Liver (tissue), 9 donors: ENCODE results near the gene TEAD2. TPM values are rescaled to one million over a fixed set of nuclear protein-coding genes. Genes with fewer than 3 reads are reported as not detected.
A peak's percentile ranks its signal among the peaks of the same experiment; 100 is the strongest.

Experiments used
- DNase-seq: peaks from one replicate; pipeline ENCODE4 v3.0.0-alpha.2; 2017; ENCODE audit warnings: low spot score
- H3K27ac ChIP-seq, 2 donors: one replicate each; pipeline ENCODE4 v1.7.0; 2013; ENCODE audit warnings: inconsistent platforms in 2 of 2, low read length in 2 of 2, control low read depth in 1 of 2, low read depth in 1 of 2, mild to moderate bottlenecking in 1 of 2
- H3K27me3 ChIP-seq, 4 donors: one replicate each; pipeline versions ENCODE4 v1.6.1 to v1.7.0; 2013; ENCODE audit warnings: low read length in 3 of 4, inconsistent platforms in 1 of 4, mild to moderate bottlenecking in 1 of 4, moderate library complexity in 1 of 4; ENCODE audit not compliant: control insufficient read depth in 4 of 4, insufficient read depth in 4 of 4
- H3K36me3 ChIP-seq, 4 donors: one replicate each; pipeline versions ENCODE4 v1.6.1 to v1.7.0; 2013; ENCODE audit warnings: low read length in 3 of 4, mild to moderate bottlenecking in 3 of 4, low read depth in 1 of 4, moderate library complexity in 1 of 4; ENCODE audit not compliant: control insufficient read depth in 4 of 4, insufficient read depth in 3 of 4
- H3K4me1 ChIP-seq, 4 donors: one replicate each; pipeline versions ENCODE4 v1.6.1 to v1.7.0; 2013; ENCODE audit warnings: low read length in 3 of 4, mild to moderate bottlenecking in 3 of 4, moderate library complexity in 1 of 4; ENCODE audit not compliant: control insufficient read depth in 4 of 4, insufficient read depth in 4 of 4
- H3K4me3 ChIP-seq, 3 donors: one replicate each; pipeline versions ENCODE4 v1.6.1 to v1.7.0; 2013; ENCODE audit warnings: low read length in 3 of 3, control low read depth in 1 of 3, low read depth in 1 of 3, mild to moderate bottlenecking in 1 of 3
- H3K9ac ChIP-seq, 2 donors: one replicate each; pipeline ENCODE4 v1.7.0; 2013; ENCODE audit warnings: low read length in 2 of 2, mild to moderate bottlenecking in 2 of 2, moderate library complexity in 2 of 2, control low read depth in 1 of 2, low read depth in 1 of 2
- H3K9me3 ChIP-seq, 4 donors: one replicate each; pipeline versions ENCODE4 v1.6.1 to v1.7.0; 2013; ENCODE audit warnings: low read length in 3 of 4; ENCODE audit not compliant: control insufficient read depth in 4 of 4
- EGR1 ChIP-seq, 2 donors: IDR thresholded peaks; 2 replicates each; pipeline ENCODE4 v1.6.1; 2016 to 2018; ENCODE audit warnings: antibody characterized with exemption in 2 of 2, low read depth in 2 of 2
- FOXA1 ChIP-seq: IDR thresholded peaks from 2 replicates; pipeline ENCODE4 v1.6.1; 2016; ENCODE audit warnings: antibody characterized with exemption
- HNF4A ChIP-seq, 2 donors: conservative IDR thresholded peaks; 2 replicates each; pipeline ENCODE4 v1.6.1; 2016; ENCODE audit warnings: antibody characterized with exemption in 2 of 2, mild to moderate bottlenecking in 2 of 2
- JUND ChIP-seq, 2 donors: IDR thresholded peaks; 2 replicates each; pipeline ENCODE4 v1.6.1; 2016; ENCODE audit warnings: antibody characterized with exemption in 2 of 2
- RAD21 ChIP-seq, 2 donors: IDR thresholded peaks; 2 replicates each; pipeline ENCODE4 v1.6.1; 2016; ENCODE audit warnings: antibody characterized with exemption in 2 of 2, mild to moderate bottlenecking in 2 of 2
- TAF1 ChIP-seq: conservative IDR thresholded peaks from 2 replicates; pipeline ENCODE4 v1.6.1; 2016; ENCODE audit warnings: antibody characterized with exemption, mild to moderate bottlenecking
- WGBS: extraction: QIAGEN DNeasy Blood & Tissue Kit; methylation state at CpG from one replicate; pipeline ENCODE4 v1.1.7; 2013; 5-methylcytosine and 5-hydroxymethylcytosine counted together
- polyA plus RNA-seq, 2 donors: library from polyadenylated mRNA; stranded (reverse) in 1 of 2; unstranded in 1 of 2; fragments of 200-250 nt in 1 of 2; fragments of >200 nt in 1 of 2; fragmentation: Nextera tagmentation in 1 of 2; extraction: Ambion mirVana in 1 of 2; gene quantifications; one replicate each; pipeline versions ENCODE4 v1.2.1 to v1.2.3, GENCODE V29; 2013 to 2015
- total RNA-seq, 2 donors: library from RNA; depleted of rRNA; stranded (reverse); fragments of >200 nt; gene quantifications; one replicate each; pipeline ENCODE4 v1.2.3, GENCODE V29; 2014
- TF ChIP-seq, protein P1 (sequence below): IDR thresholded peaks from 2 replicates; pipeline ENCODE4 v1.6.1; 2016; ENCODE audit warnings: antibody characterized with exemption
- TF ChIP-seq, protein P2 (sequence below): IDR thresholded peaks from 2 replicates; pipeline ENCODE4 v1.6.1; 2016; ENCODE audit warnings: antibody characterized with exemption
- TF ChIP-seq, protein P3 (sequence below): IDR thresholded peaks from 2 replicates; pipeline ENCODE4 v1.6.1; 2016; ENCODE audit warnings: antibody characterized with exemption, mild to moderate bottlenecking
- donor health status: healthy.
- donor health status: healthy.
- donor health status: healthy.
- donor health status: healthy.
- donor health status: healthy.

The TEAD2 gene
- total and polyA plus RNA-seq, 4 donors = 3.3 to 8.1 (median 4.4) TPM

DNA sequence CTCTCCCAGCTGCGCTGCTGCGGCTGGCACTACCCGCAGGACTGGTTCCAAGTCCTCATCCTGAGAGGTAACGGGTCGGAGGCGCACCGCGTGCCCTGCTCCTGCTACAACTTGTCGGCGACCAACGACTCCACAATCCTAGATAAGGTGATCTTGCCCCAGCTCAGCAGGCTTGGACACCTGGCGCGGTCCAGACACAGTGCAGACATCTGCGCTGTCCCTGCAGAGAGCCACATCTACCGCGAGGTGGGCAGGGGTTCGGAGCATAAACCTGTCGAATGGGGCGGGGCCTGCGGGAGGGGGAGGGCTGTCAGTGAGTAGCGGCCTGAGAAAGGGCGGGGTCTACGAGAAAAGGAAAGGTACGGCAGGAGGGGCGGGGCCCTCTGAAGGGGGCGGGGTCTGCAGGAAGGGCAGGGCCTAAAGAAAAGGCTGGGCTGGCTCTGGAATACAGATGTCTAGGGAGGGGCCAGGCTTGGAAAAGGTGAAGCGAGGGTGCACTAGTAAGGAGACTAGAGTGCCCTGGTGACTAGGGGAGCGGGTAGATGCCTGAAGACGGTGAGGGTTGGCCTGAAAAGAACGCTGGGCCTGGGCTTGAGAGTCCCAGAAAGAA is 23.4 kb downstream of the TEAD2 start:
- peak overlapping the region in 1 of 2 donors; percentile 17 for H3K9ac ChIP-seq
- DNase-seq = peak; percentile 72
- WGBS = 27% methylated on average over 30 of the region's 30 CpGs
- peaks cover 2 to 24% (median 11%) of the 10 kb centered on the region in 4 donors for H3K4me1 ChIP-seq
- peak overlapping the region; percentile 88 to 95 for H3K27ac ChIP-seq
- H3K9me3 ChIP-seq = no peaks in the 10 kb centered on the region
- TF ChIP-seq, protein P1, sequence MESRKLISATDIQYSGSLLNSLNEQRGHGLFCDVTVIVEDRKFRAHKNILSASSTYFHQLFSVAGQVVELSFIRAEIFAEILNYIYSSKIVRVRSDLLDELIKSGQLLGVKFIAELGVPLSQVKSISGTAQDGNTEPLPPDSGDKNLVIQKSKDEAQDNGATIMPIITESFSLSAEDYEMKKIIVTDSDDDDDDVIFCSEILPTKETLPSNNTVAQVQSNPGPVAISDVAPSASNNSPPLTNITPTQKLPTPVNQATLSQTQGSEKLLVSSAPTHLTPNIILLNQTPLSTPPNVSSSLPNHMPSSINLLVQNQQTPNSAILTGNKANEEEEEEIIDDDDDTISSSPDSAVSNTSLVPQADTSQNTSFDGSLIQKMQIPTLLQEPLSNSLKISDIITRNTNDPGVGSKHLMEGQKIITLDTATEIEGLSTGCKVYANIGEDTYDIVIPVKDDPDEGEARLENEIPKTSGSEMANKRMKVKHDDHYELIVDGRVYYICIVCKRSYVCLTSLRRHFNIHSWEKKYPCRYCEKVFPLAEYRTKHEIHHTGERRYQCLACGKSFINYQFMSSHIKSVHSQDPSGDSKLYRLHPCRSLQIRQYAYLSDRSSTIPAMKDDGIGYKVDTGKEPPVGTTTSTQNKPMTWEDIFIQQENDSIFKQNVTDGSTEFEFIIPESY = no peak
- TF ChIP-seq FOXA1 (no peak), TAF1 (no peak), EGR1 (IDR thresholded peaks at IDR 0.05; ENCODE audit: low read depth in 2 of 2) (no peak), RAD21 (IDR thresholded peaks at IDR 0.05) (peak in 1 of 2 donors; percentile 17), HNF4A (conservative IDR thresholded peaks at IDR 0.05) (no peak)
- no peaks in the 10 kb centered on the region for H3K27me3 ChIP-seq
- H3K36me3 ChIP-seq = peaks cover 0 to 4% (median 1%) of the 10 kb centered on the region in 4 donors
- H3K4me3 ChIP-seq = peak overlapping the region in 2 of 3 donors; percentile 41 to 59

DNA sequence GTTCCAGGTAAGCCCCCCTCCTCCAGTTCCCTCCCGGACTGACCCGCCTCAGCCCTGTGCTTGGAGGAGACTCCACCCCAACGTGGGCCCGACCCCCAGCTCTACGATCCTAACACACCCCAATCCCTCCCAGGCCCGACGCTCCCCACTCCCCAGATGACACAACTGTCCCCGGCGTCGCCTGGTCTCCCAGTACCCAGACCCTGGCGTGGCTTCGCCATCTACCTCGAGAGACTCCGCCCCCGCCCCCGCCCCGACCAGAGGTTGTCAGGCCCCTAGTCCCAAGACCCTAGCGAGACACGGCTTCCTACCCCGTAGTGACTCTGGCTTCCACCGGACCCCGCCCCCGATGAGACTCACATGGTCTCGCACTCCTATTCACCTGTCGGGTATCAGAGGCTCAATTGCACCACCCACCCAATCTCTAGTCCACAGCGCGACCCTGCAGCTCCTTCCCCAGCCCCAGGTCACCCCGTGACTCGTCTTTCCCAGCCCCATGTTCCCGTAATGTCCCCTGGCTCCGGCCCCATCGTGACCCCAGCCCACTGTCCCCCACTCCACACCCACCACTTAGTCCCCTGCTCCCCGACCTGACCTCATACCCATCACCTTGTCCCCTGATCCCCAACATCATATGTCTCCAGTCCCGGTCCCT is 24.1 kb downstream of the TEAD2 start:
- peaks cover 2 to 24% (median 11%) of the 10 kb centered on the region in 4 donors for H3K4me1 ChIP-seq
- no peaks in the 10 kb centered on the region for H3K9me3 ChIP-seq
- no peak overlapping the region for H3K9ac ChIP-seq
- 64% methylated on average over 34 of the region's 34 CpGs for WGBS
- H3K27ac ChIP-seq = no peak overlapping the region
- no peaks in the 10 kb centered on the region for H3K27me3 ChIP-seq
- no peak for DNase-seq
- no peak overlapping the region for H3K4me3 ChIP-seq
- TF ChIP-seq, protein P2, sequence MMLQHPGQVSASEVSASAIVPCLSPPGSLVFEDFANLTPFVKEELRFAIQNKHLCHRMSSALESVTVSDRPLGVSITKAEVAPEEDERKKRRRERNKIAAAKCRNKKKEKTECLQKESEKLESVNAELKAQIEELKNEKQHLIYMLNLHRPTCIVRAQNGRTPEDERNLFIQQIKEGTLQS = no peak
- TF ChIP-seq, protein P3, sequence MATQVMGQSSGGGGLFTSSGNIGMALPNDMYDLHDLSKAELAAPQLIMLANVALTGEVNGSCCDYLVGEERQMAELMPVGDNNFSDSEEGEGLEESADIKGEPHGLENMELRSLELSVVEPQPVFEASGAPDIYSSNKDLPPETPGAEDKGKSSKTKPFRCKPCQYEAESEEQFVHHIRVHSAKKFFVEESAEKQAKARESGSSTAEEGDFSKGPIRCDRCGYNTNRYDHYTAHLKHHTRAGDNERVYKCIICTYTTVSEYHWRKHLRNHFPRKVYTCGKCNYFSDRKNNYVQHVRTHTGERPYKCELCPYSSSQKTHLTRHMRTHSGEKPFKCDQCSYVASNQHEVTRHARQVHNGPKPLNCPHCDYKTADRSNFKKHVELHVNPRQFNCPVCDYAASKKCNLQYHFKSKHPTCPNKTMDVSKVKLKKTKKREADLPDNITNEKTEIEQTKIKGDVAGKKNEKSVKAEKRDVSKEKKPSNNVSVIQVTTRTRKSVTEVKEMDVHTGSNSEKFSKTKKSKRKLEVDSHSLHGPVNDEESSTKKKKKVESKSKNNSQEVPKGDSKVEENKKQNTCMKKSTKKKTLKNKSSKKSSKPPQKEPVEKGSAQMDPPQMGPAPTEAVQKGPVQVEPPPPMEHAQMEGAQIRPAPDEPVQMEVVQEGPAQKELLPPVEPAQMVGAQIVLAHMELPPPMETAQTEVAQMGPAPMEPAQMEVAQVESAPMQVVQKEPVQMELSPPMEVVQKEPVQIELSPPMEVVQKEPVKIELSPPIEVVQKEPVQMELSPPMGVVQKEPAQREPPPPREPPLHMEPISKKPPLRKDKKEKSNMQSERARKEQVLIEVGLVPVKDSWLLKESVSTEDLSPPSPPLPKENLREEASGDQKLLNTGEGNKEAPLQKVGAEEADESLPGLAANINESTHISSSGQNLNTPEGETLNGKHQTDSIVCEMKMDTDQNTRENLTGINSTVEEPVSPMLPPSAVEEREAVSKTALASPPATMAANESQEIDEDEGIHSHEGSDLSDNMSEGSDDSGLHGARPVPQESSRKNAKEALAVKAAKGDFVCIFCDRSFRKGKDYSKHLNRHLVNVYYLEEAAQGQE = no peak
- no peak for TF ChIP-seq JUND (IDR thresholded peaks at IDR 0.05)
- peaks cover 0 to 3% (median 1%) of the 10 kb centered on the region in 4 donors for H3K36me3 ChIP-seq
